GM19351 (cell line): ENCODE measurements around the gene TRAPPC8.
"Not testable (repeated sequence)": the region's sequence is repeated elsewhere in the genome, so short reads cannot be mapped to it uniquely, and the experiment has no call there.

Source experiments
- ATAC-seq: cut with Tn5 transposase; IDR thresholded peaks from one replicate; pipeline ENCODE4 v1.9.1; 2021; ENCODE audit warnings: mild to moderate bottlenecking, moderate library complexity; ENCODE audit not compliant: unreplicated experiment

Gene TRAPPC8

GRCh38 chr18:31946305-31947046 lies 3.5 kb upstream of the TRAPPC8 start:
- ATAC-seq, result no peak

GRCh38 chr18:31943878-31944816 lies 1.2 kb upstream of the TRAPPC8 start:
- no peak for ATAC-seq

GRCh38 chr18:31942291-31942998 lies 483 bp downstream of the TRAPPC8 start:
- peak; percentile 33 for ATAC-seq

DNA sequence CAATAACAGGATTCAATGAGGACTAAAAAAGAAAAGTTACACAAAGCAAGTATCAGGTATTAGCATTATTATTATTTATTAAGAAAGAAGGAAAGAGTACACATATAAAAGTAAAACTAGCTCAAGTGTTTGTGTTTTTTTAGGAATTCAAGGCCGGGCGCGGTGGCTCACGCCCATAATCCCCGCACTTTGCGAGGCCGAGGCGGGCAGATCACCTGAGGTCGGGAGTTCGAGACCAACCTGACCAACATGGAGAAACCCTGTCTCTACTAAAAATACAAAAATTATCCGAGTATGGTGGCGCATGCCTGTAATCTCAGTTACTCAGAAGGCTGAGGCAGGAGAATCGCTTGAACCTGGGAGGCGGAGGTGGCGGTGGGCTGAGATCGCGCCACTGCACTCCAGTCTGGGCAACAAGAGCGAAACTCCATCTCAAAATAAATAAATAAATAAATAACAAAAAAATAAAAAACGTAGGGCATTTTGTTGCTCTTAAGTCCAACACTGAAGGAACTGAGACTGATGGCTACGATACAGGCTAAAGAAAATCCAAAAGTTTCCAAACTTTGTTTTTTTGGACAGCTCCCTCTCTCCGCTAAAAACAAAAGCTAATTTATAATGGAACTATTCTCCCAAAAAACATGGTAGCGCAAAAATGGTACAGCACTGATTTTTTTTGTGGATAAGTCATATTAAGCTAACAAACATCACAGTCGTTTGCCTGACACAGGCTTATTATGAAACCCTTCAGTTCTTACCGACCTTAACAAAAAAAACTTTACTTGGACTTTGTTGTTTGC lies 1.7 kb downstream of the TRAPPC8 start:
- no peak for ATAC-seq

DNA sequence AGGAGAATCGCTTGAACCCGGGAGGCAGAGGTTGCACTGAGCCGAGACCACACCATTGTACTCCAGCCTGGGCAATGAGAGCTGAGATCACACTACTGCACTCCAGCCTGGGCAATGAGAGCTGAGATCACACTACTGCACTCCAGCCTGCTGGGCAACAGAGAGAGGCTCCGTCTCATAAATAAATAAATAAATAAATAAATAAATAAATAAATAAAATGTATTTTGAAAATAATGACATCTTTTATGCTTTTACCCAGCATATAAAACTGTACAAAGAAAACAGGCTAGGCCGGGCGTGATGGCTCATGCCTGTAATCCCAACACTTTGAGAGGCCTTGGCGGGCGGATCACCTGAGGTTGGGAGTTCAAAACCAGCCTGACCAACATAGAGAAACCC lies 8.2 kb downstream of the TRAPPC8 start:
- ATAC-seq, result not testable (repeated sequence)

DNA sequence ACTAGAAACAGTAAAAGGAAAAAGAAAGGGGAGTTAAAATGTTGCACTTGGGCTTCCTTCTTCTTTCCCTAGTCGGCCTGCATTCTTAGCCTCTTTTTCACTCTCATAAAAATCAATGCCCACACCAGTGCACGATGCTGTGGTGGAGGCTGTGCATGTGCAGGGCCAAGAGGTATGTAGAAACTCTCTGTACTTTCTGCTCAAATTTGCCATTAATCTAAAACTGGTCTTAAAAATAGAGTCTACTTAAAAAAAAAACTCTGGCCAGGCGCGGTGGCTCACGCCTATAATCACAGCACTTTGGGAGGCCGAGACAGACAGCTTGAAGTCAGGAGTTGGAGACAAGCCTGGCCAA lies 11.1 kb downstream of the TRAPPC8 start:
- no peak for ATAC-seq

DNA sequence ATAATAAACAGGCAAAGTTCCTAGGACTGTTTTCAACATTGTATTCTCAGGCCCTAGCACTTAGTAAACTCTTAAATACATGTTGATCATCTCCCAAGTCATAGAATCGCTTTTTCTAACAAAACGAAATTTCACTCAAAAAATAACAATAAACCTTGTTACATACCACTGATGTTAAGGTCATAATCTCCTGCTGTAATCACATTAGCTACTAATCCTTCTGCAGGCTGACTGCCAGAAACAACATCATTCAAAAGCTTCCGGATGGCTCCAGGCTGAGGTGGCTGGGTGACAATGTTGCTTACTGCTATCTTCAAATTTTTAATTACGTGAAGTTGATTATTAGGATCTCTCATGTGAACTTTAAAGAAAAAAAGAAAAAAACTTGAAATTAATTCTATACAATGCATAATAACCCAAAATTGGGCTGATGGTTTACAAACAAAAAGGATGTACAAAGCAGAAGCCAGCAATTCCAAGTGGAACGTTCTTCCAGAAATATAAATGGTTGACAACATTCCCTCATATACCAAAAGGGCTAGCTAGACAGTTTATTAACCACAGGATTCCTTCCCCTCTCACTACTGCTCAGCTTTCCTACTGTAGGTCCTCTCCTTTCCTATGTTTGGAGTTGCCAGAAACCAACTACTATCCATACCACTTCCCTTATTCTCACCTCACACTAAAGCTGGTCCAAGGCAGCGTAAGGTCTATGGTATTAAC lies 11.6 kb downstream of the TRAPPC8 start:
- ATAC-seq, result no peak

DNA sequence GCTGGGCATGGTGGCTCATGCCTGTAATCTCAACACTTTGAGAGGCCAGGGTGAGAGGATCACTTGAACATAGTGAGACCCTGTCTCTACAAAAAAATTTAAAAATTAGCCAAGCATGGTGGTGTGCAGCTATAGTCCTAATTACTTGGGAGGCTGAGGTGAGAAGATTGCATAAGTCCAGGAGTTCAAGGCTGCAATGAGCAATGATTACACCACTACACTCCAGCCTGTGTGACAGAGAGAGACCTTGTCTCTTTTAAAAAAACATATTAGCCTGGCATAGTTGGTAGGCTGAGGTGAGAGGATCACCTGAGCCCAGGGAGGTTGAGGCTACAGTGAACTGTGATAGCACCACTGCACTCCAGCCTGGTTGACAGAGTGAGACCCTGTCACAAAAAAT lies 13.7 kb downstream of the TRAPPC8 start:
- no peak for ATAC-seq

GRCh38 chr18:31926988-31927387 lies 15.9 kb downstream of the TRAPPC8 start:
- ATAC-seq, result not testable (repeated sequence)

DNA sequence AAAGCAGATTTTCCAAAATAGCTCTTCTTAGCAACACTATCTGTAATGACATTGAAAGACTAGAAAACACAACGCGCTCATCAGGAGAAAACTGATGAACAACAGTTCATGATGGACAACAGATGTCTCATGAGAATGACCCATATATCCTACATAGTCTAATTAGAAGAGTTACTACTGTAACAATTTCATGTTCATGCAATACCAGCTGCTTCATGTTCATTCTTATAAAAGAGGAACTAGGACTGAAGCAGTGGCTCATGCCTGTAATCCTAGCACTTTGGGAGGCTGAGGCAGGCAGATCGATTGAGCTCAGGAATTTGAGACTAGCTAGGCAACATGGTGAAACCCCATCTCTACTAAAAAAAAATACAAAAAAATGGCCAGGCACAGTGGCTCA lies 22.7 kb downstream of the TRAPPC8 start:
- ATAC-seq, result no peak

- not testable (repeated sequence) for ATAC-seq
These were observed 23.6 kb downstream of the TRAPPC8 start for GRCh38 chr18:31919366-31919765.

- ATAC-seq, result no peak
These were observed 24.2 kb downstream of the TRAPPC8 start for GRCh38 chr18:31918733-31919132.

GRCh38 chr18:31901063-31901462 lies 41.9 kb downstream of the TRAPPC8 start:
- no peak for ATAC-seq

DNA sequence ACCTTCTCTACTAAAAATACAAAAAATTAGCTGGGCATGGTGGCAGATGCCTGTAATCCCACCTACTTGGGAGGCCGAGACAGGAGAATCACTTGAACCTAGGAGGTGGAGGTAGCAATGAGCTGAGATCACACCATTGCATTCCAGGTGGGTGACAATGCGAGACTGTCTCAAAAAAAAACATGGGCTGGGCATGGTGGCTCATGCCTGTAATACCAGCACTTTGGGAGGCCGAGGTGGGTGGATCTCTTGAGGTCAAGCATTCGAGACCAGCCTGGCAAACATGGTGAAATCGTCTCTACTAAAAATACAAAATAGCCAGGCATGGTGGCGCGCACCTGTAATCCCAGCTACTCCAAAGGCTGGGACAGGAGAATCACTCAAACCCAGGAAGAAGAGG lies 43.2 kb downstream of the TRAPPC8 start:
- not testable (repeated sequence) for ATAC-seq

- ATAC-seq, result no peak
These were observed 50.0 kb downstream of the TRAPPC8 start for GRCh38 chr18:31892936-31893335.

- no peak for ATAC-seq
These were observed 51.4 kb downstream of the TRAPPC8 start for GRCh38 chr18:31891566-31891965.

- no peak for ATAC-seq
These were observed 58.9 kb downstream of the TRAPPC8 start for GRCh38 chr18:31884020-31884419.

- ATAC-seq, result no peak
These were observed 62.6 kb downstream of the TRAPPC8 start for GRCh38 chr18:31880186-31880898.

DNA sequence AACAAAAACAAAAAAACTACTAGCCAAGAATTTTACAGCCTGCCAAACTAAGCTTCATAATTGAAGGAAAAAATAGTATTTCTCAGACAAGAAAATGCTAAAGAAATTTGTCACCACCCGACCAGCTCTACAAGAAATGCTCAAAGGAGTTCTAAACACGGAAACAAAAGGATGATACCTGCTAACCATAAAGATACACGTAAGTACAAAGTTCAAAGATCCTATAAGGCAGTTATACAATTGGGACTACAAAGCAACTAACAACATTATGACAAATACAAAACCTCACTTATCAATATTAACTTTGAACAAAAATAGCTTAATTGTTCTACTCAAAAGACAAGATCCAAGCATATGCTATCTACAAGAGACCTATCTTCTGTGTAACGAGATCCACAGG lies 64.6 kb downstream of the TRAPPC8 start:
- ATAC-seq, result no peak
